Endothelial cell of umbilical vein (primary cell): ENCODE results near the gene SH2D6.

ENCODE experiments used
- MAX ChIP-seq: IDR thresholded peaks from 2 replicates; pipeline ENCODE4 v1.6.1; 2011; ENCODE audit not compliant: insufficient read depth, insufficient read length
- POLR2AphosphoS5 ChIP-seq: IDR thresholded peaks from 2 replicates; pipeline ENCODE4 v1.6.1; 2012; ENCODE audit warnings: low read depth, mild to moderate bottlenecking, control low read depth, low read length, moderate library complexity; ENCODE audit not compliant: insufficient read depth
- TF ChIP-seq, protein P1 (sequence below), 2 donors: IDR thresholded peaks; 1 replicate in 1 of 2; 2 replicates in 1 of 2; pipeline ENCODE4 v1.5.1; 2011; ENCODE audit warnings: low read length in 2 of 2, mild to moderate bottlenecking in 2 of 2, moderate library complexity in 2 of 2, control low read depth in 1 of 2, inconsistent platforms in 1 of 2, low read depth in 1 of 2; ENCODE audit not compliant: insufficient read depth in 1 of 2; ENCODE audit errors: extremely low read depth in 1 of 2

GRCh38 chr2:85445316-85446295 lies 27.1 kb downstream of the SH2D6 start:
- no peak for TF ChIP-seq MAX
- TF ChIP-seq, protein P1, sequence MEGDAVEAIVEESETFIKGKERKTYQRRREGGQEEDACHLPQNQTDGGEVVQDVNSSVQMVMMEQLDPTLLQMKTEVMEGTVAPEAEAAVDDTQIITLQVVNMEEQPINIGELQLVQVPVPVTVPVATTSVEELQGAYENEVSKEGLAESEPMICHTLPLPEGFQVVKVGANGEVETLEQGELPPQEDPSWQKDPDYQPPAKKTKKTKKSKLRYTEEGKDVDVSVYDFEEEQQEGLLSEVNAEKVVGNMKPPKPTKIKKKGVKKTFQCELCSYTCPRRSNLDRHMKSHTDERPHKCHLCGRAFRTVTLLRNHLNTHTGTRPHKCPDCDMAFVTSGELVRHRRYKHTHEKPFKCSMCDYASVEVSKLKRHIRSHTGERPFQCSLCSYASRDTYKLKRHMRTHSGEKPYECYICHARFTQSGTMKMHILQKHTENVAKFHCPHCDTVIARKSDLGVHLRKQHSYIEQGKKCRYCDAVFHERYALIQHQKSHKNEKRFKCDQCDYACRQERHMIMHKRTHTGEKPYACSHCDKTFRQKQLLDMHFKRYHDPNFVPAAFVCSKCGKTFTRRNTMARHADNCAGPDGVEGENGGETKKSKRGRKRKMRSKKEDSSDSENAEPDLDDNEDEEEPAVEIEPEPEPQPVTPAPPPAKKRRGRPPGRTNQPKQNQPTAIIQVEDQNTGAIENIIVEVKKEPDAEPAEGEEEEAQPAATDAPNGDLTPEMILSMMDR (IDR thresholded peaks at IDR 0.05; ENCODE audit: extremely low read depth in 1 of 2, insufficient read depth in 1 of 2, low read depth in 1 of 2, low read length in 2 of 2) = no peak
- TF ChIP-seq POLR2AphosphoS5 = no peak
